MV-4-11 (cell line): Measurements from ENCODE around the gene NUP210.
A peak's percentile ranks its signal among the peaks of the same experiment; 100 is the strongest.

Source experiments
- DNase-seq: peaks from one replicate; lab custom pipeline; 2025; lab: John Stamatoyannopoulos, UW

The NUP210 gene

DNA sequence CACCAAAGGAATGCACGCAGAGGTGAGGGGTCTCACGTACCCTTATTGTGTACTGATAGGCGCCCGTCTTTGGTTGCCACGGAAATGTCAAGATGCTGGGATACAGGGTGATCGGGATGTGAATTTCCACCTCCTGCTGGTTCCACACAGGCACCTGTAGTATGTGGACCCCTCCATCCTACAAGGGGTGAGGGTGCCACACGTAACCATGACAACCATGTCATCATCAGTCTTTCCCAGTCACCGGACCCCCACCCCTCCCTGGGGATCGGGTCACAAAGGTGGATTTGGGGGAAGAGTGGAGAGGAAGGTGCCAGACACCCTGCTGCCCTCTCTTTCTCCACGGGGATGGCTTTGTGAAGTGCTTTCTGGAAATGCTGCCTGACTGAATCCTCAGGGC is 44.7 kb downstream of the NUP210 start:
- no peak for DNase-seq

DNA sequence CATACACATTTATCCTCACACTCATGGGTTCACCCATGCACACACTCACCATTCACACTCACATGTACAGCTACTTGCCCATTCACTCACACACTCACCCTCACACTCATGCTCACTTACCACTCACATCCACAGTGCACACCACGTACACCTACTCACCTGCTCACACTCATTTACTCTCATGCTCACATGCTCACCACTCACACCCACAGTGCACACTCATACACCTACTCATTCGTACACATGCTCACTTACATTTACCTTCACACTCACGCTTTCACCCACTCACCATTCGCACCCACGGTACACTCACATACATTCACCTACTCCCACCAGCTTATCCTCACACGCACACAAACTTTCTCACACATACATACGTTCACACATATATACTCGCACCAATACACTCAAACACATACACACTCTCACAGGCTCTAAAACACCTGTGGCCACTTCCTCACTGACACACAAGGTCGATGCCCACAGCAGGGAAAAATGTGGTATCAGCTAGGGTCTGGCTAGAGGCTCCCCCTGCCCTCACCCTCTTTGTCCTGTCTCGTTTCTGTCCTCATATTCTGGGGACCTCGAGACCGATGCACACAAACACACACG is 46.0 kb downstream of the NUP210 start:
- no peak for DNase-seq

DNA sequence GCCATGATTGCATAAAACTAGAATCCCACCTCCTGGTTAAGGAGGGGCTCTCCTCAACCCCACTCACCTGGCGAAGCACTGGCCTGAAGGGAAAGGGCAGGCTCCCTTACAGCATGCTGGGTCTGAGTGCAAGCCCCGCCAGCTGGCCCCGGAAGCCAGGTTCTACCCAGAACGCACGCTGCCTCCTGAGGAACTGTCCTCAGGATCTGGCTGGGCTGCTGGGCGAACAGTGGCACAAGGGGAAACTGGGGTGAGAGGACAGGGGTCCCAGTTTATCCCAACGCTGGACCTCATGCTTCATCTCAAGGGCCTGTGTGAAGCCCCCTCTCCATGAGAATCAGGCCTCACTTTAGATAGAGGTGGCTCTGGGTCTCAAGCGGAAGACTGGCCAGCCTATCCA is 47.5 kb downstream of the NUP210 start:
- DNase-seq = no peak

DNA sequence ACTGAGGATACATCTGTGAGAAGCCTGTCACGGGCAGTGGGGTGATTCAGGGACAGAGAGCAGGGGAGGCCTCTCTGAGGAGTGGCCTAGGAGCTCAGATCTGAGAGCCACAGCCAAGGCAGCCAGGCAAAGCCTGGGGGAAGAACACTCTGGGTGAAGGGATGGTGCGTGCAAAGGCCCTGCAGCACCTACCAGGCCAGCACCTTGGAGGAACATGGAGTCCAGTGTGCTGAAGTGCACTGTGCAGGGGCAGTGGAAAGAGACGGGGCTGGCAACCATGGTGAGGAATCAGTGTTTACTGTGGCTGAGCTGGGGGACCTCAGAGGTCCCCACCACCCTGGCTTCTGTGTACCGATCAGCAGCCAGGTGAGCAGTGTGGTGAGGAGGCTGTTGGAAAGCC is 48.0 kb downstream of the NUP210 start:
- no peak for DNase-seq

DNA sequence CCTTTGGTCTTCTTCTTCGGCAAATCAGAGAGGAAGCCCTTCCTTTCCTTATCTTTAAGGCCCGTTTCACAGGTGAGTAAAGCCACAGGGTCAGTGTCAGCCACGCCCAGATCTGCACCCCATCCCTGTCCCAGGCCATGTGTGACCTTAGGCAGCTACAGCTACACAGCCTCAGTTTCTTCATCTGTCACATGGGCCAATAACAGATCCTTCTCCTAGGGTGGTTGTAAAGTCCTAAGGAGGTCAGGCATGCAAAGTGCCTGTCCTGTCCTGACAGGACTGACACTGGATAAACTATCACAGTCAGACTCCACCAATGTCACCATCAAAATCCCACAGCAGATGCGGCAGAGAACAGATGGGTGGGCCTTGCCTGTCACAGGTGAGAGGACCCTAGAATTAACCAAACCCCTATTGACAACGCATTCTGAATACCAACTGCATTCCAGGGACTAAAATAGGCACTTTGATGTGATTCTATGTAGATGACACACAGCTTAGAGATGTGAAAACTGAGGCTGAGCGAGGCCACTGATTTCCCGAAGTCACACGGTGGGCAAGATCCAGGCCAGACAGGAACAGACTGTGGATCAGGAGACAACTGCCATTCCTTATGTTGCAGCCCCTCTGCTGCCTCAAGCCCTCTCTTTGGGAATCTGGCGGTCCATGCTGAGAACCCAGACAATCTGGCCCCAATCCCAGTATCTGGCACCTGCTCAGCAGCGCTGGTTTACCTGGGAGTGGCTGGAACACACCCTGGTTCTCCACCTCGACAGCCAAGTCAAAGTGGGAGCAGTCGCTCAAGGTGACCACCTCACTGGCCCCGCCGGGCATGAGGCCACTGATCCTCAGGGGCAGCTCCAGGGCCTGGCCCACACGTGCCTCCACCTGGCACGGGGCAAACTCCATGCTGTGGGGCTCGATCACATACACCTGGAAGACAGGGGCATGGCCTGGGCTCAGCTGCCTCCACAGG is 48.7 kb downstream of the NUP210 start:
- DNase-seq = no peak

DNA sequence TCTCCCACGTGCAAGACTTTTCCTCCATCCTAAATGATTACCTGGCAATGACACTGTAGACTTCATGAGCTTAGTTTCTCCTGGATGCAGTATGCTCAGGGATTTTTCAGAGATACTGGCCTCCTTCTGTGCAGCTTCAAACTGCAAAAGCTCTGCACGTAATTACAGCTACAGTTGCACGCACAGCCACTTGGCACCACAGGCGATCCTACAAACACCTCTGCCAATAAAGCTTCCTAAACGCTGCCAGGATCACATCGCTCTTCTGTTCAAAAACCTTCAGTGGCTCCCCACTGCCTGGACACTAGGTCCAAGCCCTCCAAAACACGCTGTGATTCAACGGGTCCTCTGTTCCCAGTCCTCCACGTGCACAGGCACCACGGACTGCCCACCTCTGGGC is 49.5 kb downstream of the NUP210 start:
- no peak for DNase-seq

DNA sequence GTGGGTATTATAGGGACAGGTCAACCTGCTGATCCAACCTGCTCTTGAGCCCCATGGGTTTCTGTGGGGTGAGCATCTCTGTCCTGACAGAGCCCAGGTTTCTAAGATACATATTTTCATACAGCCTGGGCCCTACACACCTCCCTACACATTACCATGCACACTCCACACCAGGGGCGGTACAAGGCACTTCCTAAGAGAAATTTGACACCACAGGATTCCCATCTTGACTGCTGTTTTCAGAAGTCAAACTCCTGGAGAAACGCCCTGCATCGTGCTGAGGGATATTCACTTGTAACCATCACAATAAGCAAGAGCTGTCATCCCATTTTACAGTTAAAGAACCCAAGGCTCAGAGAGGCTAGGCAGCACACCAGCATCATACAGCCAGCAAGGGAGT is 50.1 kb downstream of the NUP210 start:
- DNase-seq = no peak

DNA sequence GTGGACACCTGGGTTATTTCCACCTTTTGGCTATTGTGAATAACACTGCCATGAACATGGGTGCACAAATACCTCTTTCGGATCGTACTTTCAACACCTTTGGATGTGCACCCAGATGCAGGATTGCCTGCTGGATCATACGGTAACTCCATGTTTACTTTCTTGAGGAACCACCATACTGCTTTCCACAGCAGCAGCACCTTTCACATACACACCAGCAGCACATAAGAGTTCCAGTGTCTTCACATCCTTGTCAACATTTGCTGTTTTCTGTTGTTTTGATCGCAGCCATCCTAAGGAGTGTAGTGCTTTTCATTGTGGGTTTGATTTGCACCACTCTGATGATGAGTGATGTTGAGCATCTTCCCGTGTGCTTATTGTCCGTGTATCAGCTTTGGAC is 51.3 kb downstream of the NUP210 start:
- DNase-seq = no peak

DNA sequence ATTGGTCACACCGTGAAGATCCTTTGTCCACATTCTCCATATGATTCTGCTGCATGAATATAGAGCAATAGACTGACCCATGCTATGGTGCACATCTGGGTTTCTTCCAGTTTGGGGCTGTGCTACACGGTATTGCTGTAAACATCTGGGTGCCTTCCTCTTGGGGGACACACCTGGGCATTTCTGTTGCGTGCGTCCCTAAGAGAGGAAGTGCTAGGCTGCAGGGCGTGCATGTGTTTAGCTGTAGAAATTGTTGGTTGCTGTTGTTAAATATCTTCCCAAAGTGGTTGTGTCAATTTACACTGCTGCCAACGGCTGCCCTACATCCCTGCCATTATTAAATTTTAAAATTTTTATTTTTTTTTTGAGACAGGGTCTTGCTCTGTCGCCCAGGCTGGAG is 52.4 kb downstream of the NUP210 start:
- DNase-seq = no peak

DNA sequence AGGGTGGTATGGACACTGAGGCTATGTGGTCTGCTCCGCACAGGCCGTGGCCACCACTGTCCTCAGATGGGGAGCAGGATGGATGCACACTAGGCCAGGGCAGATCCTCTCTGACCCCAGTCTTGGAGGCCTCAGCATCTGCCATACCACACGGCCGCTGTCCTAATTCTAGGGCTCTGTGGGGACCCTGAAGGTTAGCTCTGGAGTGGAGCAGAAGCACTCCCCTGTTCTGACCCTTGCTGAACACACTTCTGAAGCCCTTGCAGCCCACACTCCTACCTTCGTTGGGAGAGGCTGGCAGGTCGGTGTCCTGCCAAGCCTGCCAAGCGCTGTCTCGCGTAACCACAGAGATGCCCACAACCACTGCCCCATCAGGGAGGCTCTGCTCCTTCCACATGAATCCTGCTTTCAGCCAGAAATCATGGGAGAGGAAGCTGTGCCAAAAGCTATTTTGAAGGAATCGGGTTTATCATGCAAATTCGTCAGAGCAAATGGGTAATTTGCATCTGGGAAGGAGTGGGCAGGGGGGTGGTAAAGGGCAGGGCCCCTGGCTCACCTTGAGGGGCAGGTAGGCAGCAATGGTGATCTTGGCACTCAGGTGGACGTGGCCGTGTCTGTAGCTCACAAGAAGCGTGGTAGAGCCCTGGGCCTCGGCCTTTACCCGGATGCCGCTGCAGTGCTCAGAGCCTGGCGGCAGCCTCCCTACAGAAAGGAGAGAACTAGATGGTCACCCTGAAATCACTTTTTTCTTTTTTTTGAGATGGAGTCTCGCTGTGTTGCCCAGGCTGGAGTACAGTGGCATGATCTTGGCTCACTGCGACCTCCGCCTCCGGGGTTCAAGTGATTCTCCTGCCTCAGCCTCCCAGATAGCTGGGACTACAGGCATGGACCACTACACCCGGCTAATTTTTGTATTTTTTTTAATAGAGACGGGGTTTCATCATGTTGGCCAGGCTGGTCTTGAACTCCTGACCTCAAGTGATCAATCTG is 54.4 kb downstream of the NUP210 start:
- no peak for DNase-seq

DNA sequence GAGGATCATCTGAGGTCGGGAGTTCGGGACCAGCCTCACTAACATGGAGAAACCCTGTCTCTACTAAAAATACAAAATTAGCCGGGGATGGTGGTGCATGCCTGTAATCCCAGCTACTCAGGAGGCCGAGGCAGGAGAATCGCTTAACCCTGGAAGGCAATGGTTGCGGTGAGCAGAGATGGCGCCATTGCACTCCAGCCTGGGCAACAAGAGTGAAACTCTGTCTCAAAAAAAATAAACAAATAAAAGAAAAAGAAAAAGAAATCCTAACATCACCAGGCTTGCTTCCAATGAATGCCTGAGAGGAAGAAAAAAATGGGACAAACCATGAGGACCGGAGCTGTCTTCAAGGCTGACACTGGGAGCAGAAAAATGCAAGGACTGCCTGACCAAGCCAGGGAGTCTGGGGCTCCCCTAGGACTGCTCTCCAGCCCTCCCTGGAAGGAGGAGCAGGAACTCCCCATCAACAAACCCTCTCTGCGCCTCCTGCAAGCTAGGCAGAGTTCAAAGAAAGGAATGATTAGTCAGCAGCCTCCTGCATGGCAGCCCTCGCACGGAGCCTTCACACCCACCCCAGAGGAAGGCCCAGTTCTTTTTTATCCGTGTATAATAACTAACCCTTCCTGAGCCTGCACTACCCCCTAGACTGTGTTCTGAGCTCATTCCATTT is 55.4 kb downstream of the NUP210 start:
- DNase-seq = no peak

DNA sequence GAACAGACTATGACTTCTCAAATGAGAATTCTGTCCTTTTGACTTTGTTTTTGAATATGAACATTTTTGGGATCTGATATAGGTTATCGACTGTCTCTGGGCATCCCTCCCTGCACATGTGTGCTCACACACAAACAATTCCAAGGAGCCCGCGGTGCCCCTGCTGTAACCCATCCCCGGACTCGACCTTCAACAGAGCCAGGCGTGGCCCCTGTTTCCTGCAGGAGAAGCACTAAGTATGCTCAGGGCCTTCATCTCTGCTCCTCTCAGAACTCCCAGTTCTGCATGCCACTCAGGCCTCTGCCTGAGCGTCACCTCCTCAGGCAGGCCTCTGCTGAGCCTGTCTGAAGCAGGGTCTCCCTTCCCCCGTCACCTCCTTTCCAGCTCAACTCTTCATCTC is 57.6 kb downstream of the NUP210 start:
- no peak for DNase-seq

DNA sequence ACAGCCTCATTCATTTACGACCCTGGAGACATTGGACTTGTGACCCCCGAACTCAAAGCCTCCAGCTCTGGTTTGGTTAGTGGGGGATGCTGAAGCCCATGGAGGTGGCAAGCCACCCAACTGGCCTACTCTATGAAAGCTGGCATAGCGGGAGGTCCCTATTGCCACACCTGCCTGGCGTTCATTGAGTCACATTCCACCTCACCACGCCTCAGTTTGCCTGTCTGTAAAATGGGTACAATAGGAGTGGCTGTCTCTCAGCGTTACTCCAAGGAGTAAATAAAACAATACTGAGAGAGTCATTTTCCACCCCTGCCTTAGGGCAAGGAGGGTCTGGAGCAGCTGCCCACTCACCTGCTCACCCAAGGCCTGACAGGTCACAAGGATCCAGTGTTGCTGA is 60.2 kb downstream of the NUP210 start:
- DNase-seq = no peak

DNA sequence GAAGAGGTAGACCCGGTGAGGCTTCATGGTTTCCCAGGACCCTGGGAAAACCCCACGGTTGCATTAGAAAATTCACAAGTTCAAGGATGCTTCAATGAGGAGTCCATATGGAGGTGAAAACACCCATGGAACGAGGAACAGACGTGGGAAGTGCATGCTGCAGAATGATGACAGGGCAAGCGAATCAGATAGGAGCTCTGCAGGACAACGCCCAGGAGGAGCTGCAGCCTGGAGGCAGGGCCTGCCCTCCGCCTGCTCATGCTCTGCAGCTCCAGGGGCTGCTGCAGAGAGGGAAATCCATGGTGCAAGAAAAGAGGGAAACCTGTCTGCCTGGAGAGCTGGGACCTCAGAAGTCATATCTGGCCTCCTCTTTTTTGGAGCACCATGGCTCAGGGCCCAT is 61.5 kb downstream of the NUP210 start:
- no peak for DNase-seq

DNA sequence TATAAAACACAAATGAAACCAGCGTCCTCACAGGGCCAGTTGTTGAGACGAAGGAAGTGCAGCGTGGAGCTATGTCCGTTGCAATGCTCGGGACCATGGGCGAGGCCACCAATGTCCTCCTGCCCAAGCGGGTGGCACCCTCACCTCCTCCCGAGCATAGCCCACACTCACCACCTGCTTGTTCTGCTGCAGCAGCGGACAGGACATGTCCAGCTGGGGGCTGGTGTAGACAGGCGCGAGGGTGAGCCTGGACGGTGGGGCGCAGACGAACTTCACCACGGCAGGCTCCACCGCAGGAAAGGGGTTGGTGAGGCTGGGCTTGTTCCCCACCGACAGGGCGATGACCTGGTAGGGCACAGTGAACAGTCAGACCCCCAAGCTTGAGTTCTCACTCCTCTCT is 62.1 kb downstream of the NUP210 start:
- DNase-seq = no peak

DNA sequence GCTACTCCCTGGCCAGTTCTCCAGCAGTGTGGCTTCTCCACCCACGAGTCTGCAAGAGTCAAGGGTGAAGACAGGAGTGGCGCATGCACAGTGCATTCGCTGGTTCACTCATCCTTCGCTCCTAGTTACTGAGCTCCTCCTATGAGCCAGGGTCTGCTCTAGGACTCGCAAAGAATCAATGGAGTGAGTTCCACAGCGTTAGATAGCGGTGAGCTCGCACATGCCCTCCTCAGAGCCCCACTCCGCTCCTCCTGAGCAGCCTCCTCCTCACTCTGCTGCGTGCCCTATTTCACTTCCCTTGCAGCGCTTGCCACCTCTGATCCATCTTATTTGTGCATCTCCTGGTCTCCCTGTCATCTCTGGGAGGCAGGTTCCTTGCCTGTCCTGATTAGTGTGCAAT is 63.0 kb downstream of the NUP210 start:
- no peak for DNase-seq

DNA sequence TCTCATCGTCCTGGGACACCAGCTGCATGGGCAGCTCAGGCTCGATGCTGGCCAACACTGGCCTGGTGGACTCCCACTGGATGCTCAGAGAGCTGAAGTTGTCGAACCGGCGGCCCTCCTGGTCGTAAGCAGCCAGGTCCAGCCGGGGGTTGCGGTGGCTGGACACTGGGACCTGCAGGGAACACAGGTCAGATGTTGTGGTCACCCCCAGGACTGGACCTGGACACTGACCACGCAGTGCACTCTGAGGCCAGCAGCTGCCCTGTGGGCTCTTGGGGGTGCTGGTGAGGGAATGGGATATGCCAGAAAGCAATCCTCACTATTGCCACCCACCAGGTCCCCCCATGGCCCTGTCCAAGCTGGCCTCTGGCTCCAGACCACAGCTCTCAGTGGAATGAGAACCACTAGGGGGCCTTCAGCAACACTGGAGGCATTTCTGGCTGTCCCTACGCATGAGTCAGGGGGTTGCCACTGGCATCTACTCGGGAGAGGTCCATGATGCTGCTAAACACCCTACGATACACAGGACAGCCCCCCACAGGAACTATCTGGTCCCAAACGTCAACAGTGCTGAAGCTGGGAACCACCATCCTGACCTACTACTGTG is 66.1 kb downstream of the NUP210 start:
- DNase-seq = no peak

DNA sequence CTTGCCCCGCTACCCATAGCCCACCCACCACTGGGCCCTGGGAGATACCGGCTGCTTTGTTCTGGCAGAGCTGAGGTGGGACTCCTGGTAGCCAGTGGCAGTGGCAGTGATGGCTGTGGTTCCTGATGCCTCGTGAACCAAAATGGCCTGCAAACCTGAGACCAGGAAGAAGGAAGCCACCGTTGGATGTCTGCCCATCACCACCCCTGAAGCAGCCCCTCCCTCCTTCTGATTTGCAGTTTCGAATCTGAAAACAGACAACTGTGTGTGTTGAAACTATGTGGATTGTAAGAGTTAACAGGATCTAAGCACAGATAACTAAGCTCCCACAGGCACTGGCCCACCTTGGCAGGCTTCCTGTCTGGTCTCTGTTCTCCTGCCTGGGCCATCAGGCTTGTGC is 66.6 kb downstream of the NUP210 start:
- no peak for DNase-seq

DNA sequence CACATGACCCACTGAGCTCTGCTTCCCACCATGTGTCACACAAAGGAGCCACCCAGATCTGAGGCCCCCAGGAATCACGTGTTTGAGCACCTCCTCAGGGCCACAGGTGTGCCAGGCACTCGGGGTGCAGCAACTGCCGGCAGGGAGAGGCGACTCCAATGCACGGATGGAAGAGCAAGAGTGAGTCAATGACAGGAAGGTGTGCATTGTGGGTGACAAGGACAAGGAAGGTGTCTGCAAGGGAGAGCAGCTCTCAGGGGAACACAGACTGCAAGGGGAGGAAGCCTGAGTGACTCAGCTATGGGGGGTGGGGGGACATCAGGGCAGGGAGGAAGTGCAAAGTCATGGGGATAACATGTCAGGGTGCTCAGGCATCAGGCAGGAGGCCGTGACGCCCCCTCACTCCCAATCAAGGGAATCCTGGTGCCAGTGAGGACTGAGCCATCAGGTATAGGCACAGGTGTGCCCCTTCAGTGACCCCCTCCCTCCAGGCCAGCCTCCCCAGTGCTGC is 67.4 kb downstream of the NUP210 start:
- DNase-seq = peak; percentile 16

DNA sequence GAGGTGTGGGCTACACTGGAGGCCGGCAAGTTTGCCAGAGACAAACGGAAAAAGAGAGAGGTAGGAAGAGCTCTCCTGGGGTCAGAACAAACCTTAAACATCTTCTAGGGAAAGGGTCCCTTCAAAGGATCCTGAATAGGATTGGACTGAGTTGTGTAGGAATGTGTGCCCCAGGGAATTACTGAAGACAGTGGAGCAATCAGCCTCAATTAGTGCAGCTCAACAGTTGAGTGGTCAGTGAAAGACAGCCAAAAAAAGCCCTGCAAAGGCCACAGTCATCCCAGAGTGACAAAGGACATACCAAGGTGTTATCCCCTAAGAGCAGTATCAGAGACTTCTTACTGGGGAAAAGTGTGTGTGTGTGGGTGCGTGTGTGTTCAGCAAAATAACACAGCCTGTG is 70.3 kb downstream of the NUP210 start:
- DNase-seq = no peak
